ENCODE results near the gene HADHB.
"Not testable (repeated sequence)": the region's sequence is repeated elsewhere in the genome, so short reads cannot be mapped to it uniquely, and the experiment has no call there.

The HADHB gene

GRCh38 chr2:26297061-26297460 is 52.3 kb downstream of the HADHB start:
- DNase-seq (ENCODE audit: low read depth in 2 of 2): no peak

GRCh38 chr2:26298286-26298637 is 53.5 kb downstream of the HADHB start:
- DNase-seq (ENCODE audit: low read depth in 2 of 2): no peak

- DNase-seq (ENCODE audit: low read depth in 2 of 2): peak in 1 of 2 donors; percentile 19
Measured at GRCh38 chr2:26298638-26299393, 54.1 kb downstream of the HADHB start.

- no peak for DNase-seq (ENCODE audit: low read depth in 2 of 2)
Measured at GRCh38 chr2:26299471-26300101, 54.8 kb downstream of the HADHB start.

DNA sequence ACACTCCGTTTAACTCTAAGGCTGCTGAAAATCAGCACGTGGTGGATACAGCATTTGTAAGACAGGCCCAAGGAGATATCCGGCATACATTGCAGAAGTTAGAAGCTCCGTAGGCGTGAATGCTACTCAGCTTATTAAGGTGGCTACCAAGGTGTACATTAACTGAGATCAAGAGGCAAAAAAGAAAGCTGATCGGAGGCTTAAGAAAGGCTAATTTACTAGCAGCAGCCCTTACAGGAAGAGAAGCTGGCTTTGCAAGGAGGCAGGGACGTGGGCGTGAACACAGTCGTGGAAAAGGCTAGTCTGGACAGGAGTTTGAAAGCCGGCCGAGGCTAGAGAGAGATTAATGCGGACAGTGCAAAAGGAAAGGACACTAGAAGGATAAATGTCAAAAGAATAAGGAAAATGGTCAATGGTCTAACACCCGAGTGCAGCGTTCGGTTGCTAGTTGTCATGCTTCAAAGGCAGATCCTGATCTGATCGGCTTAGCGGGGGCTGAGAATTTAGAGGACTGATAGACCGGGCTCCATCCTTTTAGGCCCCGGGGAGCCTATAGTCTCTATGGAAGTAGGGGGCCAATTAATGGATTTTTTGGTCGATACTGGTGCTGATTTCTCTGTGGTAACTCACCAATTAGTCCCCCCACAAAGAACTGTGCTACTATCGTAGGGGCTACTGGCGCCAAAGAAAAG is 55.6 kb downstream of the HADHB start:
- DNase-seq (ENCODE audit: low read depth in 2 of 2): no peak

DNA sequence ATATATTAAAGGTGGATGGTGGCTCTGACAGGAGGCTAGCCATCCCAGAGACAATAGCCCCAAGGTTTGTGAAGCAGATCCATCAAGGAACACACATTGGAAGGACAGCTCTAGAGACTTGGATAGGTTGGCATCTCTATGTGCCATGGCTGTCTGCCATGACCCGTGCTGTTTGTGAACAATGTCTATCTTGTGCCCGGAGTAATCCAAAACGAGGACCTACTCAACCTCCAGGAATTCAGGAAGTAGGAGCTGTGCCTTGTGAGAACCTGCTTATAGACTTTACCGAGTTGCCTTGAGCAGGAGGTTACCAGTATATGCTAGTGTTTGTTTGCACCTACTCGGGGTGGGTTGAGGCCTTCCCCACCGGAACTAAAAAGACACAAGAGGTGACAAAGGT is 58.1 kb downstream of the HADHB start:
- DNase-seq (ENCODE audit: low read depth in 2 of 2): no peak

- DNase-seq (ENCODE audit: low read depth in 2 of 2): not testable (repeated sequence)
Measured at GRCh38 chr2:26305094-26305493, 60.4 kb downstream of the HADHB start.

- no peak for DNase-seq (ENCODE audit: low read depth in 2 of 2)
Measured at GRCh38 chr2:26305540-26305939, 60.8 kb downstream of the HADHB start.

- no peak for DNase-seq (ENCODE audit: low read depth in 2 of 2)
Measured at GRCh38 chr2:26309921-26310320, 65.2 kb downstream of the HADHB start.

DNA sequence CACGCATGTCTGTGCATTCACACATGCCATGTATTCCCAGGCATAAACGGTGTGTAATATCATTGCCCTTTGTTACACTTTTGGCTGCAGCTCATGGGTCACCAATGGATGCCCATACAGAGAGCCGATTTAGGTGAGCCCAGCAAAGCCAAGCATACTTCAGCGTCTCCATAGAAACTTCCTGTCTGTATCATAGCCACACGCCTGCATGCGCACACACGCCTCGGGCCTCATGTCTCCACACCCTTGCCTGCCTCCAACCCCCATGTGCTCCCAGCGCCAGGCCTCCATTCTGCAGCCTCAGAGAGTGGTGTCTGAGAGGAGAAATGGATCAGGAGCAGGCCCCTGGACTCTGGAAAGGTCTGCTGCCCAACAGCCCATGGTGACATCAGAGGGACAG is 67.7 kb downstream of the HADHB start:
- no peak for DNase-seq (ENCODE audit: low read depth in 2 of 2)

DNA sequence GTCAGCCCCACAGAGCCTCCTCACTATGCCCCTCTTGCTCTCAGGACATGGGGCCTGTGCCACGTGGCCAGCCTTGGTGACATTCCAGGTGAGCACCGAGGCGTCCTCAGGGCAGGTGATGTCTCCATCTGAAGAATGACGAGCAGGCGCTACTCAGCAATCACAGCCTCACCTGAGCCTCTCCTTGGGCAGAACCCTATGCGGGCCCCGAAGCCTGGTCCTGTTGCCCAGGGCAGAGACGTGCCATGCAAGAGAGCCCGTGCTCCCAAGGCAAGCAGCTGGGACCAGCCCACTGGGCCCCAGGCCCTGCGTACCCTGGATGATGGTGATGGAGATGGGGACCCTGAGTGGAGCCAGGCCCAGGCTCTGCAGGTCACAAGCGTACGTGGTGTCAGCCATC is 68.7 kb downstream of the HADHB start:
- no peak for DNase-seq (ENCODE audit: low read depth in 2 of 2)

- no peak for DNase-seq (ENCODE audit: low read depth in 2 of 2)
Measured at GRCh38 chr2:26314243-26314642, 69.5 kb downstream of the HADHB start.

- DNase-seq (ENCODE audit: low read depth in 2 of 2): no peak
Measured at GRCh38 chr2:26316041-26316440, 71.3 kb downstream of the HADHB start.

GRCh38 chr2:26316845-26317244 is 72.1 kb downstream of the HADHB start:
- no peak for DNase-seq (ENCODE audit: low read depth in 2 of 2)

DNA sequence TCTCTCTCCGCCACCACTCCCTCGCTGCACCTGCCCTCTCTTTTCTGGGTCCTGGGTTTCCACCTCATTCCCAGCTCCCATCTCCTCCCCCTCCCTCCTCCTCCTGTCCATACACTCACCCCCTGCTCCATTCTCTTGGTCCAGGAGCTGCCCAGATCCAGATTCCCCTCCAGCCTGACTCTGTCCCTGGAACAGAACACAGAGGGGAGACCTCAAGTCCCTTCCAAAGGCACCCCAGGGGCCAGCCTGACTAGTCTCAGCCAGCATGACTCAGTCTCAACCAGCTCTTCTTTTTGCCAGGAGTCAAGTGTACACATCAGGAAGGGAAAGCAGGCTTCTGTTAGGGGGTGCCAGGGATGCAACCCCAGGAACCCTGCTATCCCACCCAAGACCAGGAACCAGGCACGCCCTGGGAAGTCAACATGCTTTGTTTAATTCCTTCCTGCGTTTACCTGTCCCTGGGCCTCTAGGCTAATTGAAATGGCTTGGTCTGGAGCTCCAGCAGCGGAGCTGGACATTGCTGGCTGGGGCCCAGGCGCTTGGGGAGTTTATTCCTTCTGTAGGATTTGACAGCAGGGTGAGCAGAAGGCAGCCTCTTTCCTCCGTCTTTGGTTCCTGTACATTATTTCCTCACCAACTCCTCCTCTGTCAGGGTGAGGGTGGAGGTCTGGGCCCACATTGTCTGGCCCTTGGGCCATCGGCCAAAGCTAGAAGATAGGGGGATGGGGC is 72.8 kb downstream of the HADHB start:
- no peak for DNase-seq (ENCODE audit: low read depth in 2 of 2)

GRCh38 chr2:26318950-26319349 is 74.2 kb downstream of the HADHB start:
- DNase-seq (ENCODE audit: low read depth in 2 of 2): no peak

GRCh38 chr2:26324479-26324878 is 79.7 kb downstream of the HADHB start:
- DNase-seq (ENCODE audit: low read depth in 2 of 2): not testable (repeated sequence)

DNA sequence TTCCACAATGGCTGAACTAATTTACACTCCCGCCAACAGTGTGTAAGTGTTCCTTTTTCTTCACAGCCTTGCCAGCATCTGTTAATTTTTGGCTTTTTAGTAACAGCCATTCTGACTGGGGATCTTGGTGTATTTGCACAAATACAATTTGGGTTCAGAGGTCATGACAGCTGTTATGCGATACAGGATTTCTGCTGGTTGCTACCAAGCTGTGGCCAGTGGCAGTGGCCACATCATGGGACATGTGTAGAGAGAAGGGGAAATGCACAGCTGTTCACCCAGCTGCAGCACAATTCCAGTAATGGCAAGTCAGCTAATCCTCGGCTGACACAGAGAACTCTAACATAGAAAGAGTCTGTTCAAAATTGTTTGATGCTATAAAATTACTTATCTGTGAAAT is 80.2 kb downstream of the HADHB start:
- no peak for DNase-seq (ENCODE audit: low read depth in 2 of 2)

DNA sequence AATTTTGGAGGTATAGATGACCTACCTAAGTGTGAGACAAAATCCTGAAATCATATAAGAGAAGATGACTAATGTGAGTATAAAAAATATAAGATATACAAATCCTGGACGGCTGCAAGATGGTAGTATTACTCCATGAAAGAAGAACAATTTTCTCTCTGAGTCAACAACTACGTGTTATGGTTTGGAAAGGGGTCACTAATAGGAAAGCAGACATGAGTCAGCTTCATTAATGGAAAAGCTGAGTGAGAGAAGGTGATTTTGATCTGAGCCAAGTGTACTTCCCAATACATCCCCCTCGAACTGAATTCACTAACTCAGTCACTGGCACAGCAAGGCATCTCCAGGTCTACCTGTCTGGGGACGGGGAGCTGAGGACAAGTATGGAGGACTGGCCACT is 81.1 kb downstream of the HADHB start:
- no peak for DNase-seq (ENCODE audit: low read depth in 2 of 2)

DNA sequence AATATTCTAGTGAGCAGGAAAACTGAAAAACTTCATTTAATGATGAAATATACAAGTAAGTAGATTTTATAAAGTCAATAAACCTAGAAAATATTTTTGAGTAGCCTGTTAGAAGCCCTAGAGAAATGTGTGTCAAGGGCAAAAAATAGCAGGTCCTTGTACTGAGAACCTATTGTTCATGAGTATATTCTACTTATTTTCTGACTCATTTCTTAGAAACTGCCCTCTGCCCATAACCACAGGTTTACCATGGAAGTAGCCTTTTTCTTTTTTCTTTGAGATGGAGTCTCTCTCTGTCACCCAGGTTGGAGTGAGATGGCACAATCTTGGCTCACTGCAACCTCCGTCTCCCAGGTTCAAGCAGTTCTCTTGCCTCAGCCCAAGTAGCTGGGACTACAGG is 81.8 kb downstream of the HADHB start:
- no peak for DNase-seq (ENCODE audit: low read depth in 2 of 2)

DNA sequence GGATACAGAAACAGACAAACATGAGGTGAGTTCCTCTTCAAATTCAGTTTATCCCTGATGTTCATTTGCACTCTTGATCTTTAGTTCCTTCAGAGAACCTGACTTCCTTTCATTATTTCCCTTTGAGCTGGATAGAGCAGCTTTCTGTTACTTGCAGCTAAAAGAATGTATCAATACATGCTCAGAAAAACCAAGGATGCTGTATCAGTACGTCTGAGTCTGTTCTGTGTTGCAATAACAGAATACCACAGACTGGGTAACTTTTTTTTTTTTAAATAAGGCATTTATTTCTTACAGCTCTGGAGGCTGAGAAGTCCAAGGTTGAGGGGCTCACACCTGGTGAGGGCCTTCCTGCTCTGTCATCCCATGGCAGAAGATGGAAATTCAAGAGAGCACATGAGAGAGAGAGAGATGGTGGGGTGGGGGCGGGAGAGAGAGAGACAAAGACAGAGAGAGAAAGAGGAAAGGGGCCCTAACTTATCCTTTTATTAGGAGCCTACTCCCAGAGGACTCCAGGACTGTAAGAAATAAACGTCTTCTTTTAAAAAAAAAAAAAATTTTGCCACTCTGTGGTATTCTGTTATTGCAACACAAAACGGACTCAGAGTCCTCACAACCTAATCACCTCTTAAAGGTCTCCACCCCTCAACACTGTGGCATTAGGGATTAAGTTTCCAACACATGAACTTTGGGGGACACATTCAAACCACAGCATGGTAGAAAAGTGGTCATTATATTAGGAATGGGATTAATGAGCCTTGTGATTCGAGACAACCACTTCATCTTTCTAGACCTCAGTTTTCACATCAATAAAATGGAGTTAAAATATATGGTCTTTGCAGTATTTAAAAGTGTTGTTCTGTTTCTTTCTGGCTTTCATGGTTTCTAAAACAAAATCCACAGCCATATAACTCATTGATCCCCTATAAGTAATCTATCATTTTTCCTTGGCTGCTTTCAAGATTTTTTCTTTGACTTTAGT is 82.8 kb downstream of the HADHB start:
- DNase-seq (ENCODE audit: low read depth in 2 of 2): no peak

All from activated CD8-positive, alpha-beta memory T cell treated with anti-CD3 and anti-CD28 coated beads for 4 hours (primary cell).